Fibroblast of lung (primary cell): ENCODE data around the gene CFAP100. TPM values are rescaled to one million over a fixed set of nuclear protein-coding genes. Genes with fewer than 3 reads are reported as not detected.
A peak's percentile ranks its signal among the peaks of the same experiment; 100 is the strongest.

Source experiments
- DNase-seq, 2 donors: peaks; one replicate each; pipeline versions ENCODE4 v3.0.0 to v3.0.0-alpha.2; 2010; ENCODE audit warnings: low read depth in 2 of 2
- H2AFZ ChIP-seq: 2 replicates; pipeline ENCODE4 v1.5.1; 2012; ENCODE audit warnings: low read length, control low read depth, inconsistent platforms
- H3K27ac ChIP-seq: 2 replicates; pipeline ENCODE4 v1.5.1; 2011; ENCODE audit warnings: low read length, control low read depth; ENCODE audit not compliant: insufficient read depth
- H3K27me3 ChIP-seq: 2 replicates; pipeline ENCODE4 v1.5.1; 2011; ENCODE audit warnings: mild to moderate bottlenecking, low read length; ENCODE audit not compliant: control insufficient read depth, insufficient read depth
- H3K36me3 ChIP-seq: 2 replicates; pipeline ENCODE4 v1.5.1; 2011; ENCODE audit warnings: low read length; ENCODE audit not compliant: control insufficient read depth, insufficient read depth
- H3K4me1 ChIP-seq: 2 replicates; pipeline ENCODE4 v1.5.1; 2011; ENCODE audit warnings: low read length; ENCODE audit not compliant: control insufficient read depth, insufficient read depth; ENCODE audit errors: extremely low read depth
- H3K4me2 ChIP-seq: 2 replicates; pipeline ENCODE4 v1.5.1; 2011; ENCODE audit warnings: low read length, control low read depth; ENCODE audit not compliant: insufficient read depth; ENCODE audit errors: extremely low read depth
- H3K4me3 ChIP-seq, 4 experiments: fragments of 200-600 bp in 1 of 4; sonication (generic) in 1 of 4; replicated peaks in 1 of 4; 2 replicates each; pipeline ENCODE4 v1.5.1; 2011 to 2016; ENCODE audit warnings: low read length in 4 of 4, low read depth in 3 of 4, mild to moderate bottlenecking in 3 of 4, control low read depth in 2 of 4, inconsistent platforms in 1 of 4, mixed read lengths in 1 of 4; ENCODE audit not compliant: insufficient read depth in 1 of 4; ENCODE audit errors: control extremely low read depth in 1 of 4
- H3K79me2 ChIP-seq: 2 replicates; pipeline ENCODE4 v1.5.1; 2012; ENCODE audit warnings: mild to moderate bottlenecking, low read length, inconsistent platforms; ENCODE audit not compliant: control insufficient read depth, insufficient read depth
- H3K9ac ChIP-seq: 2 replicates; pipeline ENCODE4 v1.5.1; 2011; ENCODE audit warnings: mild to moderate bottlenecking, low read length, control low read depth; ENCODE audit not compliant: insufficient read depth
- H3K9me3 ChIP-seq: 2 replicates; pipeline ENCODE4 v1.5.1; 2012; ENCODE audit warnings: low read depth, low read length; ENCODE audit not compliant: control insufficient read depth, insufficient read depth
- H4K20me1 ChIP-seq: 2 replicates; pipeline ENCODE4 v1.5.1; 2011; ENCODE audit warnings: low read length; ENCODE audit not compliant: control insufficient read depth, insufficient read depth; ENCODE audit errors: extremely low read depth
- EZH2 ChIP-seq: IDR thresholded peaks from 2 replicates; pipeline ENCODE4 v1.5.1; 2012; ENCODE audit warnings: low read length, control low read depth, mild to moderate bottlenecking; ENCODE audit errors: missing control alignments
- polyA plus RNA-seq, 2 donors: library from polyadenylated mRNA; depleted of rRNA in 1 of 2; stranded (reverse) in 1 of 2; unstranded in 1 of 2; fragments of >200 nt; gene quantifications; 2 replicates each; pipeline ENCODE4 v1.2.1, GENCODE V29; 2011 to 2012; ENCODE audit warnings: missing spikeins in 1 of 2
- total RNA-seq: library from RNA; depleted of rRNA; stranded (reverse); fragments of >200 nt; gene quantifications from 2 replicates; pipeline ENCODE4 v1.2.1, GENCODE V29; 2014
- TF ChIP-seq, protein P1 (sequence below), 2 donors: IDR thresholded peaks in 1 of 2; conservative IDR thresholded peaks in 1 of 2; 1 replicate in 1 of 2; 2 replicates in 1 of 2; pipeline ENCODE4 v1.5.1; 2011 to 2012; ENCODE audit warnings: low read length in 2 of 2, control low read depth in 1 of 2, inconsistent platforms in 1 of 2, low read depth in 1 of 2, mild to moderate bottlenecking in 1 of 2

CFAP100 gene
- total and polyA plus RNA-seq, 2 donors (not counting 1 experiment from before 2014, with no cell fraction given): not detected

DNA sequence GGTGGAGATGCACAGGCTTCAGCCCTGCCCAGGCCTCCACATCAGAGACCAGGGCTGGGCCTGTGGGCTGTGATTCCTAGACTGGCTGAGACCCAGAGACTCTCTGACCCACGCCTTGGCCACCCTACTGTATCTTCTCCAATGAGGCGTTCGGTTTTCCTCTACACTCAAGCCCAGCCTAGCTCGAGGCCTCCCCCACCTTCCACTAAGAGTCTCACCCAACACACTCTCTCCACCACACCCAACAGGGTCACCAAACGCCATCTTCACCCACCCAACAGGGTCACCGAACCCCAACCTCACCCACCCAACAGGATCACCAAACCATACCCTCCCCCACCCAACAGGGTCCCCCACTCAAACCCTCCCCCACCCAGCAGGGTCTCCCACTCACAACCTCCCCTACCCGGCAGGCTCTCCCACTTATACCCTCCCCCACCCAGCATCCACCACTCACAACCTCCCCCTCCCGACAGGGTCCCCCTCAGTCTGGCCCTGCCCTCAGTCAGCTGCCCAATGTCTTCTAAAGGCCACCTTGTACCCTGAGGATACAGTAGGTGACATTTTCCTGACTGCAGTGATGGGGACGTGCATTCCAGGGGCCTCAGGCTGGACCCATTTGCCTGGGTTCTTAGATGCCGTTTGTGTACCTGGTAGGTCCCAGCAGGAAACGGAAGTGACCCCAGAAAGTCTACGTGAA is 20.4 kb downstream of the CFAP100 start:
- Histone ChIP-seq H3K79me2 (no peaks in the 10 kb centered on the region), H3K4me3 (no peak overlapping the region), H3K4me1 (no peaks in the 10 kb centered on the region), H3K27ac (no peak overlapping the region), H3K36me3 (no peaks in the 10 kb centered on the region), H3K4me2 (no peak overlapping the region), H4K20me1 (no peaks in the 10 kb centered on the region), H3K9me3 (no peaks in the 10 kb centered on the region), H3K27me3 (peaks cover 18% of the 10 kb centered on the region), H2AFZ (no peak overlapping the region), H3K9ac (no peak overlapping the region)
- TF ChIP-seq, protein P1, sequence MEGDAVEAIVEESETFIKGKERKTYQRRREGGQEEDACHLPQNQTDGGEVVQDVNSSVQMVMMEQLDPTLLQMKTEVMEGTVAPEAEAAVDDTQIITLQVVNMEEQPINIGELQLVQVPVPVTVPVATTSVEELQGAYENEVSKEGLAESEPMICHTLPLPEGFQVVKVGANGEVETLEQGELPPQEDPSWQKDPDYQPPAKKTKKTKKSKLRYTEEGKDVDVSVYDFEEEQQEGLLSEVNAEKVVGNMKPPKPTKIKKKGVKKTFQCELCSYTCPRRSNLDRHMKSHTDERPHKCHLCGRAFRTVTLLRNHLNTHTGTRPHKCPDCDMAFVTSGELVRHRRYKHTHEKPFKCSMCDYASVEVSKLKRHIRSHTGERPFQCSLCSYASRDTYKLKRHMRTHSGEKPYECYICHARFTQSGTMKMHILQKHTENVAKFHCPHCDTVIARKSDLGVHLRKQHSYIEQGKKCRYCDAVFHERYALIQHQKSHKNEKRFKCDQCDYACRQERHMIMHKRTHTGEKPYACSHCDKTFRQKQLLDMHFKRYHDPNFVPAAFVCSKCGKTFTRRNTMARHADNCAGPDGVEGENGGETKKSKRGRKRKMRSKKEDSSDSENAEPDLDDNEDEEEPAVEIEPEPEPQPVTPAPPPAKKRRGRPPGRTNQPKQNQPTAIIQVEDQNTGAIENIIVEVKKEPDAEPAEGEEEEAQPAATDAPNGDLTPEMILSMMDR (conservative IDR thresholded peaks at IDR 0.05 in 1 of 2, IDR thresholded peaks at IDR 0.05 in 1 of 2; ENCODE audit: low read depth in 1 of 2, low read length in 2 of 2): no peak
- no peak for TF ChIP-seq EZH2
- DNase-seq: no peak

DNA sequence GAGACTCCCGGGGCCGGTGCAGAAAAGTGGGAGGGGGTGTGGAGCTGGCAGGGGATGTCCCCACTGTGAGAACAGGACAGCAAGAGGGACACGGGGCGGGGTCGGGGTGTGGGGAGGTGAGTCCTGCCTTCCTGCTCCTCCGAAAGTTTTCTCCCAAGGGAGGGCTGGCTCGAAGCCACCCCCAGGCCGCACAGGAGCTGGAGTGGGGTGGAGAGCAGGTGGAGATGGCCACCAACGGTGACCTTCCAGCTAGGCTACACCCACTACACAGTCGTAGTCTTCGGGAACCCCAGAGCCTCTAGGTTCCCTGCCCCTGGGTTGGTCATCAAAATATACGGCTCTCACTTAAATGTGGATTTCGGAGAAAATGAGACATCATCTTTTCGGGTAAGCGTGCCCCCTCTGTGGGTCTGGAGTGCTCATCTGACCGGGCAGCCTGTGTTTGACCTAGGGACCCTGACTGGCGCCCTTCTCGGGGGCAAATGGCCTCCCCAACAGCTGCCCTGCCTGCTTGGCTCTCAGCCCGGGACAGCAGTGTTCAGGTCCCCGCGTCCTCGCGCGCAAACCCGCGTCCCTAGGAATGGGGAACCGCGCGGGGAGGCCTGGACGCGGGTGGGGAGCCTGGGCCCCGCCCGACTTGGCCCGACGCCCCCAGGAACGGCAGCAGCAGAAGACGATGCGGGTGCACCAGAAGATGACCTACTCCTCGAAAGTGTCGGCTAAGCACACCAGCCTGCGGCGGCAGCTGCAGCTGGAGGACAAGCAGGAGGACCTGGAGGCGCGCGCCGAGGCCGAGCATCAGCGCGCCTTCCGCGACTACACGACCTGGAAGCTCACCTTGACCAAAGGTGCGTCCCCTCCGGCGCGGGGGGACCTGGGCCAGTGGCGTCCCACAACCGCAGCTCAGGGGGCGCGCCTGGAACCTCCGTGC is 21.2 kb downstream of the CFAP100 start:
- peak; percentile 27 for TF ChIP-seq EZH2
- TF ChIP-seq, protein P1 (conservative IDR thresholded peaks at IDR 0.05 in 1 of 2, IDR thresholded peaks at IDR 0.05 in 1 of 2; ENCODE audit: low read depth in 1 of 2, low read length in 2 of 2): no peak
- no peak overlapping the region for H3K4me3 ChIP-seq
- H3K36me3 ChIP-seq: no peaks in the 10 kb centered on the region
- H3K79me2 ChIP-seq: no peaks in the 10 kb centered on the region
- no peak for DNase-seq
- H3K27me3 ChIP-seq: peaks cover 18% of the 10 kb centered on the region
- no peaks in the 10 kb centered on the region for H3K9me3 ChIP-seq
- H4K20me1 ChIP-seq: no peaks in the 10 kb centered on the region
- no peak overlapping the region for H3K27ac ChIP-seq
- no peak overlapping the region for H2AFZ ChIP-seq
- no peak overlapping the region for H3K4me2 ChIP-seq
- H3K9ac ChIP-seq: no peak overlapping the region
- H3K4me1 ChIP-seq: no peaks in the 10 kb centered on the region

DNA sequence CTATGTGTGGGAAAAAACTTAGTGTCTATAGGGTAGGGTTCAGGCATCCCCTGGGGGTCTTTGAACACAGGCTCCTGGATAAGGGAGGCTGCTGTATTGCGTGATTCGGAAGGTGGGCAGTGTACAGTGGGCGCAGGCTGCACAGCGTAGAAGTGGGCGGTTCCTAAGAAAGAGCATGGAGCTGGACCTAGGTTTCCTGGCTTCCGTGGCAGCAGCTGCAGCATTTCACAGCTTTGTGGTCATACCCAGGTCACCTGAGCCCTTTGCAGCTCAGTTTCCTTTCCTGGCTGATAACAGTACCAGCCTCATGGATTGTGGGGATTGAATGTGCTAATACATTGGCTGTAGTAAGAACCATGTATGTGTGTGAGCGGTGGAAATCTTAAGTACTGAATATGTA is 22.2 kb downstream of the CFAP100 start:
- Histone ChIP-seq H3K27ac (no peak overlapping the region), H3K9me3 (no peaks in the 10 kb centered on the region), H3K4me1 (no peaks in the 10 kb centered on the region), H3K9ac (no peak overlapping the region), H4K20me1 (no peaks in the 10 kb centered on the region), H2AFZ (no peak overlapping the region), H3K4me3 (no peak overlapping the region), H3K27me3 (peaks cover 16% of the 10 kb centered on the region), H3K36me3 (no peaks in the 10 kb centered on the region), H3K79me2 (no peaks in the 10 kb centered on the region), H3K4me2 (no peak overlapping the region)
- no peak for DNase-seq
- no peak for TF ChIP-seq EZH2
- TF ChIP-seq, protein P1 (conservative IDR thresholded peaks at IDR 0.05 in 1 of 2, IDR thresholded peaks at IDR 0.05 in 1 of 2; ENCODE audit: low read depth in 1 of 2, low read length in 2 of 2): no peak
